Mesenchymal stem cell (in vitro differentiated cells and primary cell): ENCODE results near the gene ALK.

ENCODE experiments used
- DNase-seq: peaks from one replicate; pipeline ENCODE4 v3.0.0-alpha.2; 2013
- H2AFZ ChIP-seq: one replicate; pipeline ENCODE4 v1.6.1; 2013; ENCODE audit warnings: low read depth, mild to moderate bottlenecking, control low read depth, inconsistent platforms, low read length, moderate library complexity
- H2AK5ac ChIP-seq: 2 replicates; pipeline ENCODE4 v1.6.1; 2013; ENCODE audit warnings: low read length, moderate library complexity, mild to moderate bottlenecking, inconsistent platforms; ENCODE audit not compliant: severe bottlenecking
- H2BK120ac ChIP-seq: one replicate; pipeline ENCODE4 v1.6.1; 2013; ENCODE audit warnings: low read depth, mild to moderate bottlenecking, inconsistent platforms, low read length, moderate library complexity
- H2BK12ac ChIP-seq, 2 experiments: one replicate each; pipeline ENCODE4 v1.6.1; 2013; ENCODE audit warnings: inconsistent platforms in 2 of 2, low read length in 2 of 2, mild to moderate bottlenecking in 2 of 2, moderate library complexity in 2 of 2, control low read depth in 1 of 2
- H2BK15ac ChIP-seq: one replicate; pipeline ENCODE4 v1.6.1; 2013; ENCODE audit warnings: mild to moderate bottlenecking, low read depth, inconsistent platforms; ENCODE audit not compliant: poor library complexity, severe bottlenecking
- H2BK5ac ChIP-seq: 2 replicates; pipeline ENCODE4 v1.6.1; 2013; ENCODE audit warnings: low read depth, mild to moderate bottlenecking, low read length, control low read depth, inconsistent platforms; ENCODE audit not compliant: poor library complexity, severe bottlenecking
- H3K14ac ChIP-seq, 2 experiments: one replicate each; pipeline ENCODE4 v1.6.1; 2013; ENCODE audit warnings: inconsistent platforms in 2 of 2, low read length in 2 of 2, control low read depth in 1 of 2, mild to moderate bottlenecking in 1 of 2, moderate library complexity in 1 of 2
- H3K18ac ChIP-seq, 2 experiments: one replicate each; pipeline ENCODE4 v1.6.1; 2013; ENCODE audit warnings: inconsistent platforms in 2 of 2, low read length in 2 of 2, control low read depth in 1 of 2, low read depth in 1 of 2, mild to moderate bottlenecking in 1 of 2
- H3K23ac ChIP-seq, 2 experiments: one replicate each; pipeline ENCODE4 v1.6.1; 2013; ENCODE audit warnings: inconsistent platforms in 2 of 2, low read length in 2 of 2, mild to moderate bottlenecking in 2 of 2, moderate library complexity in 2 of 2, control low read depth in 1 of 2
- H3K27ac ChIP-seq: 2 replicates; pipeline ENCODE4 v1.5.1; 2013; ENCODE audit warnings: mild to moderate bottlenecking, moderate library complexity, low read length, control low read depth, inconsistent platforms; ENCODE audit not compliant: poor library complexity, severe bottlenecking
- H3K27me3 ChIP-seq, 2 experiments: 2 replicates each; pipeline versions ENCODE4 v1.6.1 to v1.7.0; 2013; ENCODE audit warnings: low read length in 2 of 2, mild to moderate bottlenecking in 2 of 2, moderate library complexity in 2 of 2, control low read depth in 1 of 2, inconsistent platforms in 1 of 2; ENCODE audit not compliant: control insufficient read depth in 1 of 2, insufficient read depth in 1 of 2
- H3K36me3 ChIP-seq, 2 experiments: 2 replicates each; pipeline versions ENCODE4 v1.6.1 to v1.7.0; 2013; ENCODE audit warnings: low read length in 2 of 2, control low read depth in 1 of 2, inconsistent platforms in 1 of 2, low read depth in 1 of 2, mild to moderate bottlenecking in 1 of 2; ENCODE audit not compliant: insufficient read depth in 2 of 2, control insufficient read depth in 1 of 2
- H3K4ac ChIP-seq, 2 experiments: one replicate each; pipeline ENCODE4 v1.6.1; 2013; ENCODE audit warnings: inconsistent platforms in 2 of 2, low read length in 2 of 2, mild to moderate bottlenecking in 2 of 2, moderate library complexity in 2 of 2, control low read depth in 1 of 2, low read depth in 1 of 2
- H3K4me1 ChIP-seq: 2 replicates; pipeline ENCODE4 v1.6.1; 2013; ENCODE audit warnings: low read depth, low read length, control low read depth; ENCODE audit not compliant: control insufficient read depth, insufficient read depth
- H3K4me2 ChIP-seq: 2 replicates; pipeline ENCODE4 v1.6.1; 2013; ENCODE audit warnings: low read length, mild to moderate bottlenecking, inconsistent platforms; ENCODE audit not compliant: poor library complexity, severe bottlenecking
- H3K4me3 ChIP-seq, 2 experiments: 2 replicates each; pipeline versions ENCODE4 v1.5.1 to v1.7.0; 2013; ENCODE audit warnings: low read length in 2 of 2, mild to moderate bottlenecking in 2 of 2, control low read depth in 1 of 2, low read depth in 1 of 2; ENCODE audit not compliant: insufficient read depth in 1 of 2
- H3K79me1 ChIP-seq: replicated peaks from 2 replicates; pipeline ENCODE4 v1.6.1; 2013; ENCODE audit warnings: mild to moderate bottlenecking, control low read depth, low read length, inconsistent platforms; ENCODE audit not compliant: poor library complexity, severe bottlenecking
- H3K9ac ChIP-seq: 2 replicates; pipeline ENCODE4 v1.7.0; 2013; ENCODE audit warnings: mild to moderate bottlenecking, low read length, moderate library complexity
- H3K9me3 ChIP-seq: 2 replicates; pipeline ENCODE4 v1.7.0; 2013; ENCODE audit warnings: mild to moderate bottlenecking, low read length; ENCODE audit not compliant: control insufficient read depth
- H4K8ac ChIP-seq: one replicate; pipeline ENCODE4 v1.6.1; 2013; ENCODE audit warnings: inconsistent platforms, mild to moderate bottlenecking, low read length, moderate library complexity
- H4K91ac ChIP-seq: one replicate; pipeline ENCODE4 v1.6.1; 2013; ENCODE audit warnings: mild to moderate bottlenecking, low read length, inconsistent platforms
- WGBS: methylation state at CpG from one replicate; pipeline ENCODE4 v1.1.7; 2013; ENCODE audit warnings: mixed read lengths; 5-methylcytosine and 5-hydroxymethylcytosine counted together

Gene ALK

GRCh38 chr2:29659178-29659577 lies 262.2 kb downstream of the ALK start:
- no peak overlapping the region for H3K9ac ChIP-seq
- no peak overlapping the region for H3K14ac ChIP-seq
- no peak overlapping the region for H3K4me3 ChIP-seq
- H2BK120ac ChIP-seq = no peak overlapping the region
- 81% methylated on average over 2 of the region's 2 CpGs for WGBS
- H2BK15ac ChIP-seq = no peak overlapping the region
- H4K8ac ChIP-seq = no peak overlapping the region
- no peak overlapping the region for H2AK5ac ChIP-seq
- H3K27me3 ChIP-seq = no peaks in the 10 kb centered on the region
- no peaks in the 10 kb centered on the region for H3K36me3 ChIP-seq
- H3K18ac ChIP-seq = no peak overlapping the region
- no peaks in the 10 kb centered on the region for H3K9me3 ChIP-seq
- no peak overlapping the region for H3K27ac ChIP-seq
- no peak overlapping the region for H2BK12ac ChIP-seq
- H2AFZ ChIP-seq = no peak overlapping the region
- H3K4ac ChIP-seq = no peak overlapping the region
- no peak overlapping the region for H4K91ac ChIP-seq
- H3K4me2 ChIP-seq = no peak overlapping the region
- H3K23ac ChIP-seq = no peak overlapping the region
- DNase-seq = no peak
- H3K79me1 ChIP-seq = no peaks in the 10 kb centered on the region
- no peak overlapping the region for H2BK5ac ChIP-seq
- no peaks in the 10 kb centered on the region for H3K4me1 ChIP-seq

GRCh38 chr2:29657674-29658073 lies 263.7 kb downstream of the ALK start:
- H3K36me3 ChIP-seq = no peaks in the 10 kb centered on the region
- H3K4me2 ChIP-seq = no peak overlapping the region
- no peak overlapping the region for H2BK12ac ChIP-seq
- H3K23ac ChIP-seq = no peak overlapping the region
- no peak overlapping the region for H3K4me3 ChIP-seq
- H3K27ac ChIP-seq = no peak overlapping the region
- 80% methylated on average over 4 of the region's 4 CpGs for WGBS
- no peak overlapping the region for H4K8ac ChIP-seq
- H2AFZ ChIP-seq = no peak overlapping the region
- H3K4ac ChIP-seq = no peak overlapping the region
- no peak overlapping the region for H2AK5ac ChIP-seq
- no peaks in the 10 kb centered on the region for H3K27me3 ChIP-seq
- H4K91ac ChIP-seq = no peak overlapping the region
- H2BK120ac ChIP-seq = no peak overlapping the region
- H3K14ac ChIP-seq = no peak overlapping the region
- no peak overlapping the region for H3K18ac ChIP-seq
- H2BK15ac ChIP-seq = no peak overlapping the region
- H3K9me3 ChIP-seq = no peaks in the 10 kb centered on the region
- no peak overlapping the region for H3K9ac ChIP-seq
- DNase-seq = no peak
- H3K4me1 ChIP-seq = no peaks in the 10 kb centered on the region
- no peaks in the 10 kb centered on the region for H3K79me1 ChIP-seq
- no peak overlapping the region for H2BK5ac ChIP-seq

GRCh38 chr2:29655391-29656086 lies 265.8 kb downstream of the ALK start:
- Histone ChIP-seq H2BK12ac (no peak overlapping the region), H3K23ac (no peak overlapping the region), H3K4ac (no peak overlapping the region), H2BK120ac (no peak overlapping the region), H3K79me1 (no peaks in the 10 kb centered on the region), H3K4me1 (no peaks in the 10 kb centered on the region), H4K8ac (no peak overlapping the region), H3K9me3 (peaks cover 8% of the 10 kb centered on the region), H2BK15ac (no peak overlapping the region), H3K4me3 (no peak overlapping the region), H4K91ac (no peak overlapping the region), H3K18ac (no peak overlapping the region), H3K27ac (no peak overlapping the region), H3K9ac (no peak overlapping the region), H2AK5ac (no peak overlapping the region), H2BK5ac (no peak overlapping the region), H3K14ac (no peak overlapping the region), H2AFZ (no peak overlapping the region), H3K27me3 (no peaks in the 10 kb centered on the region), H3K4me2 (no peak overlapping the region), H3K36me3 (no peaks in the 10 kb centered on the region)
- WGBS = 59% methylated on average over 2 of the region's 3 CpGs
- DNase-seq = no peak

GRCh38 chr2:29650631-29651097 lies 270.7 kb downstream of the ALK start:
- no peaks in the 10 kb centered on the region for H3K79me1 ChIP-seq
- H2BK15ac ChIP-seq = no peak overlapping the region
- no peak overlapping the region for H2BK5ac ChIP-seq
- peaks cover 47% of the 10 kb centered on the region for H3K9me3 ChIP-seq
- no peak overlapping the region for H3K23ac ChIP-seq
- no peak overlapping the region for H3K27ac ChIP-seq
- H2BK12ac ChIP-seq = no peak overlapping the region
- H4K91ac ChIP-seq = no peak overlapping the region
- no peak overlapping the region for H4K8ac ChIP-seq
- H2AFZ ChIP-seq = no peak overlapping the region
- no peak overlapping the region for H3K4ac ChIP-seq
- no peak for DNase-seq
- 82% methylated on average over 8 of the region's 8 CpGs for WGBS
- H3K14ac ChIP-seq = no peak overlapping the region
- H3K4me3 ChIP-seq = no peak overlapping the region
- H3K9ac ChIP-seq = no peak overlapping the region
- H3K18ac ChIP-seq = no peak overlapping the region
- H2AK5ac ChIP-seq = no peak overlapping the region
- H3K4me1 ChIP-seq = no peaks in the 10 kb centered on the region
- no peaks in the 10 kb centered on the region for H3K36me3 ChIP-seq
- H3K4me2 ChIP-seq = no peak overlapping the region
- H2BK120ac ChIP-seq = no peak overlapping the region
- H3K27me3 ChIP-seq = no peaks in the 10 kb centered on the region
